GM12872 (cell line): Measurements from ENCODE around the gene PDZD2.

Experiments
- TF ChIP-seq, protein P1 (sequence below): IDR thresholded peaks from 3 replicates; pipeline ENCODE4 v1.5.1; 2011; ENCODE audit warnings: low read depth, mild to moderate bottlenecking, low read length, moderate library complexity; ENCODE audit not compliant: insufficient read depth

PDZD2 gene

DNA sequence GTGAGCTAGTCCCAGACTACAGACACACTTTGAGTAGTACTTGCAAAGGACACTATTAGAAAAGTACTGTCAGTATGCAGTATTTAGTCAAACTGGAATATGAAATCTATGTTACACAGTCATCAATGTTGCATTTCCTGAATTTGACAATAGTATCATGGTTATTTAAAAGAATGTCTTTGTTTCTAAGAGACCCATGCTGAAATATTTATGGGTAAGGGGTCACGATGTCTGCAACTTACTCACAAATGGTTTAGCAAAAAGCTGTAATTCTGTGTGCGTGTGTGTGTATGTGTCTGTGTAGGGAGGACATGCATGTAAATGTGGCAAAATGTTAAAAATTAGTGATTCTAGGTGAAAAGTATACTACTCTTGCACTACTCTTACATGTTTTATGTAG lies 429.6 kb downstream of the PDZD2 start:
- TF ChIP-seq, protein P1, sequence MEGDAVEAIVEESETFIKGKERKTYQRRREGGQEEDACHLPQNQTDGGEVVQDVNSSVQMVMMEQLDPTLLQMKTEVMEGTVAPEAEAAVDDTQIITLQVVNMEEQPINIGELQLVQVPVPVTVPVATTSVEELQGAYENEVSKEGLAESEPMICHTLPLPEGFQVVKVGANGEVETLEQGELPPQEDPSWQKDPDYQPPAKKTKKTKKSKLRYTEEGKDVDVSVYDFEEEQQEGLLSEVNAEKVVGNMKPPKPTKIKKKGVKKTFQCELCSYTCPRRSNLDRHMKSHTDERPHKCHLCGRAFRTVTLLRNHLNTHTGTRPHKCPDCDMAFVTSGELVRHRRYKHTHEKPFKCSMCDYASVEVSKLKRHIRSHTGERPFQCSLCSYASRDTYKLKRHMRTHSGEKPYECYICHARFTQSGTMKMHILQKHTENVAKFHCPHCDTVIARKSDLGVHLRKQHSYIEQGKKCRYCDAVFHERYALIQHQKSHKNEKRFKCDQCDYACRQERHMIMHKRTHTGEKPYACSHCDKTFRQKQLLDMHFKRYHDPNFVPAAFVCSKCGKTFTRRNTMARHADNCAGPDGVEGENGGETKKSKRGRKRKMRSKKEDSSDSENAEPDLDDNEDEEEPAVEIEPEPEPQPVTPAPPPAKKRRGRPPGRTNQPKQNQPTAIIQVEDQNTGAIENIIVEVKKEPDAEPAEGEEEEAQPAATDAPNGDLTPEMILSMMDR: no peak

DNA sequence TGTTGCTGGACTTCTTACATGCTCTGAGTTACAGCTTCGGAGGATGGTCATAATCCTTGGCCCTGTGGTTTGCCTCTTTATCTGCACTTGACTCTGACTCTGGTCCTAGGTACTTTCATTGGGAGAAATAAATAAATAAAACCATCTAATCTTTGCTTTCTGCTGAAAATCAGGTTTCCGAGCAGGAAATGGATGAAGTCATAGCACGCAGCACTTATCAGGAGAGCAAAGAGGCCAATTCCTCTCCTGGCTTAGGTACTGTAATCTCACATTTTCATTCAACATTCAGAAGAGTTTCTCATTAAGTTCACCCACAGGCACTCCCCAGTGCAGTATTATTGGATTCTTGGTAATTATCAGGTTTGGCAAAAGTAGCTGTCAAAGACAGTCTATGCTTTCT lies 430.5 kb downstream of the PDZD2 start:
- TF ChIP-seq, protein P1: no peak

DNA sequence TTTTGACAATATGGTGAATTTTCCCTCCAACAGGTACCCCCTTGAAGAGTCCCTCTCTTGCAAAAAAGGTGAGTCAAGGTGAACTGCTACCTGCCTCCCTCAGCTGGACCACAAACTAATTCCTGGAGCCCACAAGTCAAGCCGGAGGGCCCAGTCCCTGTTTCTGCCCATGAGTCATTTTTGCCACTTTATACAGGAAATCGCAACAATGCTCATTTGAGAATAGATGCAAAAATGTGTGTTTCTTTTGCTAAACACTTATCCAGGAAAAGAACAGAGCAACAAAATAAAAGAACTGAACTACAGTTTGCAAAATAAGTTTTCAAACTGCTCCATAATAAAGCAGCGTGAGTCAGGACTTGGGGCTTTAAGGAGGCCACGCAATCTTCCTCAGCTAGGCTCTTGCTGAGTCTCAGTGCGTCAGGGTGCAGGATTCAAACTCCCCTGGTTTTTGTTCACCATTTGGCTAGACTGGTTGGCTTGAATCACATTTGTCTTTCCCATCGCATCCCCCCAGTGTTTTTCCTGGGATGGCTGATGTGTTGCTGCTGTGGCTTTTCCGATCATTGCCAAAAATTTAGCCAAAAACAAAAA lies 432.5 kb downstream of the PDZD2 start:
- TF ChIP-seq, protein P1: no peak

DNA sequence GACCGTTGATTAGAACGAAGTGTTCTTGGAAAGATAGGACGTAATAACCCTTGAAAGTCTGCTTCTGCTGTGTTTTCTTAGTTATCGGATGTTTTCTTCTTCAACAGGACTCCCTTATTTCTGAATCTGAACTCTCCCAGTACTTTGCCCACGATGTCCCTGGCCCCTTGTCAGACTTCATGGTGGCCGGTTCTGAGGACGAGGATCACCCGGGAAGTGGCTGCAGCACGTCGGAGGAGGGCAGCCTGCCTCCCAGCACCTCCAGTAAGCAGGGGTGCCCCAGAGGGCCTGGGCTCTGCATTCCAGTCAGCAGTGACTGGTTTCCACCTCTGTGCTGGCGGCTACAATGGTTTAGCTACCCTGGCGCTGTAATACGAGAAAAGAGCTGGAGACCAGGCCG lies 433.1 kb downstream of the PDZD2 start:
- TF ChIP-seq, protein P1: no peak

DNA sequence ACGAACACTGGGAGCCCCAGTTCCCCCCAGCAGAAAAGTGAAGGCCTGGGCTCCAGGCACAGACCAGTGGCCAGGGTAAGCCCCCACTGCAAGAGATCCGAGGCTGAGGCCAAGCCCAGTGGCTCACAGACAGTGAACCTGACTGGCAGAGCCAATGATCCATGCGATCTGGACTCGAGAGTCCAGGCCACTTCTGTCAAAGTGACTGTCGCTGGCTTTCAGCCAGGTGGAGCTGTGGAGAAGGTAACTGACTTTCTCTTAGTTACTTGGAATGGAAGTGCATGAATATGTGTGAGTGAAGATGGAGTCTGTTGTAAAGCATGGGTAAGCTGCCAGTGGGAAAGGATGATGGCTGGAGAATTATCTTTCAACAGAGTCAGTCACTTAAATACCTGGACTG lies 435.5 kb downstream of the PDZD2 start:
- TF ChIP-seq, protein P1: no peak

DNA sequence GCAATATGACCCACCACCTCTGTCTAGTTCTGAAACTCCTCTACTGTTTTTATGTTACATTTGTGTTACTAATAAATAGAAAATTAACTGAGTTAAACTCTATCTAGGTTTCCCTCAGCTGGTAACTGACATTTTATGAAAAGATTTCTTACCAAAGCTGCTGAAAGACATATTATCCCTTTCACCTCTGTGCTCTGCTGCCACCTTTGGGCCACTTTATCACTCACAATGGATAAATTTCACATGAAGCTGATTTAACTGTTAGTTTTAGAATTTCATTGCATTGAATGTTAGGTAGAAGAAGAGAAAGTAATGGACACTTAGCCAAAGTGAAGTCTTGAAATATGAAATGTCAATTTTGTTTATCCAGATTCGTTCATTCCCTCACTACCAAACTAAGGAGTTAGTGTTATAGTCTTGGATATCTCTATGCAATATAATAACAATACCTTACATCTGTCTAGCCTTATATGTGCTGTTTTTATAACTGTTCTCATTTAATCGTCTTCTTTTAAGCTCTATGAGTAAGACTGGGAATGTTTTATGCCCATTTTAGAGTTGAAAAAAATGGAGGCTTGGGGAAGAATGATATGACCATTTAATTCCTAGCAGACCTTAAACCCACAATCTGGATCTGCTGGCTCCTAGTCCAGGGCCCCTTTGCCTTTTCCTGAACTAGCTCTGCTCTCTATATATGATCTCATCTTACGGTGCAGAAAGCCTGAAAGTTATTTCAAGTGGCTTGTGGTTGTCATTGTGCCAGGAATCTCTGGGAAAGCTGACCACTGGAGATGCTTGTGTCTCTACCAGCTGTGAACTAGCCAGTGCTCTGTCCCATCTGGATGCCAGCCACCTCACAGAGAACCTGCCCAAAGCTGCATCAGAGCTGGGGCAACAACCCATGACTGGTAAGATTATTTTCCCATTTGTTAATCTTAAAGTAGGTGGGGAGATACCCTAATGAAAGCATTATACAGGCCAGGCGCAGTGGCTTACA lies 438.1 kb downstream of the PDZD2 start:
- TF ChIP-seq, protein P1: peak; percentile 63

DNA sequence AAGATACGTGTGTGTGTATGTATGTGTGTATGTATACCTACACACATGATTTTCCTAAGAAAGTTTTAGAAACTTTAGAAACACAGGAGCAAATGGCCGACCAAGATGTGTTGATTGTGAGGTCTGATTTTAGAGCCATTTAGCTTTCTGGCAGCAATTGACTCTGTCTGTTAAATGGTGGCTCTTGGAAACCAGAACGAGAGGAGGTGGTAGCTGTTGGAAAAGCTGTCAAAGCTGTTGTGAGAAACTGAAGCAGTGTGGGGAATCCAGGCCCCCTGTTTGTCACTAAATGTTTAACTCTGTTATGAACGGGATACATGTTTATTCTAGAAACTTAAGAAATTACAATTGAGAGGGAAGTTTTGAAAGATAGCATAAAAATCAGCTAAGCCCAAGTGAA lies 443.8 kb downstream of the PDZD2 start:
- TF ChIP-seq, protein P1: no peak
